Gastrocnemius medialis (tissue), 4 donors: ENCODE measurements around the gene MAP3K15.

Source experiments
- CTCF ChIP-seq, 5 experiments: fragments of 450-650 bp in 3 of 5; fragments of 200-600 bp in 2 of 5; sonication (generic) in 2 of 5; IDR thresholded peaks in 4 of 5; conservative IDR thresholded peaks in 1 of 5; 1 replicate in 4 of 5; 2 replicates in 1 of 5; pipeline ENCODE4 v1.5.1; 2016 to 2019; ENCODE audit warnings: antibody characterized with exemption in 5 of 5, mild to moderate bottlenecking in 3 of 5, moderate library complexity in 3 of 5
- POLR2A ChIP-seq, 2 donors: fragments of 450-650 bp; IDR thresholded peaks; one replicate each; pipeline ENCODE4 v1.6.1; 2017; ENCODE audit warnings: antibody characterized with exemption in 2 of 2, mild to moderate bottlenecking in 2 of 2, moderate library complexity in 2 of 2

- TF ChIP-seq CTCF (IDR thresholded peaks at IDR 0.05 in 4 of 5, conservative IDR thresholded peaks at IDR 0.05 in 1 of 5) (no peak), POLR2A (IDR thresholded peaks at IDR 0.05) (no peak)
Observed at GRCh38 chrX:19343085-19343534, 172.2 kb downstream of the MAP3K15 start.
